Liver (tissue), 9 donors: ENCODE results near the gene SLC30A9. TPM values are rescaled to one million over a fixed set of nuclear protein-coding genes. Genes with fewer than 3 reads are reported as not detected.

Source experiments
- DNase-seq: peaks from one replicate; pipeline ENCODE4 v3.0.0-alpha.2; 2017; ENCODE audit warnings: low spot score
- H3K27ac ChIP-seq, 2 donors: one replicate each; pipeline ENCODE4 v1.7.0; 2013; ENCODE audit warnings: inconsistent platforms in 2 of 2, low read length in 2 of 2, control low read depth in 1 of 2, low read depth in 1 of 2, mild to moderate bottlenecking in 1 of 2
- H3K27me3 ChIP-seq, 4 donors: one replicate each; pipeline versions ENCODE4 v1.6.1 to v1.7.0; 2013; ENCODE audit warnings: low read length in 3 of 4, inconsistent platforms in 1 of 4, mild to moderate bottlenecking in 1 of 4, moderate library complexity in 1 of 4; ENCODE audit not compliant: control insufficient read depth in 4 of 4, insufficient read depth in 4 of 4
- H3K36me3 ChIP-seq, 4 donors: one replicate each; pipeline versions ENCODE4 v1.6.1 to v1.7.0; 2013; ENCODE audit warnings: low read length in 3 of 4, mild to moderate bottlenecking in 3 of 4, low read depth in 1 of 4, moderate library complexity in 1 of 4; ENCODE audit not compliant: control insufficient read depth in 4 of 4, insufficient read depth in 3 of 4
- H3K4me1 ChIP-seq, 4 donors: one replicate each; pipeline versions ENCODE4 v1.6.1 to v1.7.0; 2013; ENCODE audit warnings: low read length in 3 of 4, mild to moderate bottlenecking in 3 of 4, moderate library complexity in 1 of 4; ENCODE audit not compliant: control insufficient read depth in 4 of 4, insufficient read depth in 4 of 4
- H3K4me3 ChIP-seq, 3 donors: one replicate each; pipeline versions ENCODE4 v1.6.1 to v1.7.0; 2013; ENCODE audit warnings: low read length in 3 of 3, control low read depth in 1 of 3, low read depth in 1 of 3, mild to moderate bottlenecking in 1 of 3
- H3K9ac ChIP-seq, 2 donors: one replicate each; pipeline ENCODE4 v1.7.0; 2013; ENCODE audit warnings: low read length in 2 of 2, mild to moderate bottlenecking in 2 of 2, moderate library complexity in 2 of 2, control low read depth in 1 of 2, low read depth in 1 of 2
- H3K9me3 ChIP-seq, 4 donors: one replicate each; pipeline versions ENCODE4 v1.6.1 to v1.7.0; 2013; ENCODE audit warnings: low read length in 3 of 4; ENCODE audit not compliant: control insufficient read depth in 4 of 4
- EGR1 ChIP-seq, 2 donors: IDR thresholded peaks; 2 replicates each; pipeline ENCODE4 v1.6.1; 2016 to 2018; ENCODE audit warnings: antibody characterized with exemption in 2 of 2, low read depth in 2 of 2
- FOXA1 ChIP-seq: IDR thresholded peaks from 2 replicates; pipeline ENCODE4 v1.6.1; 2016; ENCODE audit warnings: antibody characterized with exemption
- FOXA2 ChIP-seq: IDR thresholded peaks from 2 replicates; pipeline ENCODE4 v1.6.1; 2016; ENCODE audit warnings: antibody characterized with exemption
- GABPA ChIP-seq, 2 donors: IDR thresholded peaks in 1 of 2; conservative IDR thresholded peaks in 1 of 2; 2 replicates each; pipeline ENCODE4 v1.6.1; 2016; ENCODE audit warnings: antibody characterized with exemption in 2 of 2, mild to moderate bottlenecking in 1 of 2, moderate library complexity in 1 of 2
- HNF4A ChIP-seq, 2 donors: conservative IDR thresholded peaks; 2 replicates each; pipeline ENCODE4 v1.6.1; 2016; ENCODE audit warnings: antibody characterized with exemption in 2 of 2, mild to moderate bottlenecking in 2 of 2
- HNF4G ChIP-seq: IDR thresholded peaks from 2 replicates; pipeline ENCODE4 v1.6.1; 2016; ENCODE audit warnings: antibody characterized with exemption
- JUND ChIP-seq, 2 donors: IDR thresholded peaks; 2 replicates each; pipeline ENCODE4 v1.6.1; 2016; ENCODE audit warnings: antibody characterized with exemption in 2 of 2
- NR2F2 ChIP-seq: IDR thresholded peaks from 2 replicates; pipeline ENCODE4 v1.6.1; 2016; ENCODE audit warnings: antibody characterized with exemption
- RAD21 ChIP-seq, 2 donors: IDR thresholded peaks; 2 replicates each; pipeline ENCODE4 v1.6.1; 2016; ENCODE audit warnings: antibody characterized with exemption in 2 of 2, mild to moderate bottlenecking in 2 of 2
- SP1 ChIP-seq: IDR thresholded peaks from 2 replicates; pipeline ENCODE4 v1.6.1; 2018; ENCODE audit warnings: antibody characterized with exemption, mild to moderate bottlenecking
- TAF1 ChIP-seq: conservative IDR thresholded peaks from 2 replicates; pipeline ENCODE4 v1.6.1; 2016; ENCODE audit warnings: antibody characterized with exemption, mild to moderate bottlenecking
- YY1 ChIP-seq: IDR thresholded peaks from 2 replicates; pipeline ENCODE4 v1.6.1; 2016; ENCODE audit warnings: antibody characterized with exemption, mild to moderate bottlenecking
- WGBS: extraction: QIAGEN DNeasy Blood & Tissue Kit; methylation state at CpG from one replicate; pipeline ENCODE4 v1.1.7; 2013; 5-methylcytosine and 5-hydroxymethylcytosine counted together
- polyA plus RNA-seq, 2 donors: library from polyadenylated mRNA; stranded (reverse) in 1 of 2; unstranded in 1 of 2; fragments of 200-250 nt in 1 of 2; fragments of >200 nt in 1 of 2; fragmentation: Nextera tagmentation in 1 of 2; extraction: Ambion mirVana in 1 of 2; gene quantifications; one replicate each; pipeline versions ENCODE4 v1.2.1 to v1.2.3, GENCODE V29; 2013 to 2015
- total RNA-seq, 2 donors: library from RNA; depleted of rRNA; stranded (reverse); fragments of >200 nt; gene quantifications; one replicate each; pipeline ENCODE4 v1.2.3, GENCODE V29; 2014
- TF ChIP-seq, protein P1 (sequence below): IDR thresholded peaks from 2 replicates; pipeline ENCODE4 v1.6.1; 2016; ENCODE audit warnings: antibody characterized with exemption
- TF ChIP-seq, protein P2 (sequence below): IDR thresholded peaks from 2 replicates; pipeline ENCODE4 v1.6.1; 2016; ENCODE audit warnings: antibody characterized with exemption
- TF ChIP-seq, protein P3 (sequence below): fragments of 150-350 bp; IDR thresholded peaks from 2 replicates; pipeline ENCODE4 v1.5.1; 2017; ENCODE audit warnings: improper control_type of control experiment, low read depth, low read length; ENCODE audit not compliant: missing input control
- TF ChIP-seq, protein P4 (sequence below): IDR thresholded peaks from 2 replicates; pipeline ENCODE4 v1.6.1; 2016; ENCODE audit warnings: antibody characterized with exemption
- TF ChIP-seq, protein P5 (sequence below): IDR thresholded peaks from 2 replicates; pipeline ENCODE4 v1.6.1; 2016; ENCODE audit warnings: antibody characterized with exemption, mild to moderate bottlenecking
- donor health status: healthy.
- donor health status: healthy.
- donor health status: healthy.
- donor health status: healthy.
- donor health status: healthy.

SLC30A9 gene
- total and polyA plus RNA-seq, 4 donors, result 13.5 to 31.0 (median 22.2) TPM

DNA sequence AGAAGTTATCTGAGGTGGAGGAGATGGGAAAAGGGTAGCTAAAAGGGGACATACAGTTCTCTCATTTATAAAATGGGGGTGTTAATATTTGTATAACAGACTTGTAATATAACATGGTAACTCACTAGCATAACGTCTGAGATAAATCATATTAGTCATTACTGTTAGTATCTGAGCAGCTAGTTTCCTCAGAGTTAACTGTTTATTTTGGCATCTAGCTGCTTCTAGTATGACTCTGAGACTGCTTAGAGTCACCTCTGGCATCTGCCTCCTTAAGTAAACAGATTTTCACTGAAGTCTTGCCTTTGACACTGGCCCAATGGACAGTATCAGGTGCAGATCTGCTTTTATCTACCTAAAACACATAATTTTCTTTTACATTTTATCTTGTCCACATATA, 58.1 kb downstream of the SLC30A9 start:
- H3K9me3 ChIP-seq, result no peaks in the 10 kb centered on the region
- WGBS, result 77% methylated on average over 1 of the region's 1 CpG
- no peak for TF ChIP-seq HNF4G
- TF ChIP-seq, protein P1, sequence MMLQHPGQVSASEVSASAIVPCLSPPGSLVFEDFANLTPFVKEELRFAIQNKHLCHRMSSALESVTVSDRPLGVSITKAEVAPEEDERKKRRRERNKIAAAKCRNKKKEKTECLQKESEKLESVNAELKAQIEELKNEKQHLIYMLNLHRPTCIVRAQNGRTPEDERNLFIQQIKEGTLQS, result no peak
- TF ChIP-seq SP1, result no peak
- DNase-seq, result no peak
- no peaks in the 10 kb centered on the region for H3K4me1 ChIP-seq
- H3K27ac ChIP-seq, result no peak overlapping the region
- H3K9ac ChIP-seq, result no peak overlapping the region
- H3K4me3 ChIP-seq, result no peak overlapping the region
- H3K36me3 ChIP-seq, result peaks cover 0 to 26% (median 16%) of the 10 kb centered on the region in 4 donors
- no peaks in the 10 kb centered on the region for H3K27me3 ChIP-seq

DNA sequence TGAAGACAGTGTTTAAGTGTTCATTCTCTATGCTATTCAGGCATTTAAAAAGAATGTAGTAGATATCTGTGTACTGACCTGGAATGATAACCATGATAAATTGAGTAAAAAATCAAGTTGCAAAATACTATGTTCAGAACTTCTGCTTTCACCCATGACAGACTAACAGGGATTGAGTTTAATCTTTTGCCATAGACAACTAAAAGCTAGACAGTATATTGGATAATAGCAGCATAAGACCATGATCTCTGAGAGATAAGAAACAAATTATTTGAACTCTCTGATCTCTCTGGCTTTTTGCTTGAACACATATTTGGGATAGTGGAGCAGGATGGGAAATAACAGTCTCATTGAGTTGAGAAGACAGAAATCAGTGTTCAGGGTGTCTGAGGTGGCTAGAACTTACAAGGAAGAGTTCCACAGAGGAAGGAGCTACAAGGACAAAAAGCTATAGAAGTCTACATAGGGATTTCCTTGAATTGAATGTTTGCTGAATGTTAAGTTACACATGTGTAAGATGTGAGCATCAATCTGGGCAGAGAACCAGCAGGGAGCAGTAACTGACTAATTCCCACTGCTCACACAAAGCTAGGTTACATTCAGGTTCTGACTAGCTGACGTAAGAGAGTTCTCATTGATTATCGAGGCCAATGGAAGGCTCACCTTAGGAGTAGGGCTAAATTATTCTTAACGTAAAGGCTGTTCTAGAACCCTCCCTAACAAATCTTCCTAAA, 60.4 kb downstream of the SLC30A9 start:
- no peak overlapping the region for H3K9ac ChIP-seq
- no peaks in the 10 kb centered on the region for H3K9me3 ChIP-seq
- DNase-seq, result no peak
- H3K4me1 ChIP-seq, result no peaks in the 10 kb centered on the region
- TF ChIP-seq FOXA2 (no peak), FOXA1 (no peak), HNF4A (conservative IDR thresholded peaks at IDR 0.05) (no peak), RAD21 (IDR thresholded peaks at IDR 0.05) (no peak)
- TF ChIP-seq, protein P2, sequence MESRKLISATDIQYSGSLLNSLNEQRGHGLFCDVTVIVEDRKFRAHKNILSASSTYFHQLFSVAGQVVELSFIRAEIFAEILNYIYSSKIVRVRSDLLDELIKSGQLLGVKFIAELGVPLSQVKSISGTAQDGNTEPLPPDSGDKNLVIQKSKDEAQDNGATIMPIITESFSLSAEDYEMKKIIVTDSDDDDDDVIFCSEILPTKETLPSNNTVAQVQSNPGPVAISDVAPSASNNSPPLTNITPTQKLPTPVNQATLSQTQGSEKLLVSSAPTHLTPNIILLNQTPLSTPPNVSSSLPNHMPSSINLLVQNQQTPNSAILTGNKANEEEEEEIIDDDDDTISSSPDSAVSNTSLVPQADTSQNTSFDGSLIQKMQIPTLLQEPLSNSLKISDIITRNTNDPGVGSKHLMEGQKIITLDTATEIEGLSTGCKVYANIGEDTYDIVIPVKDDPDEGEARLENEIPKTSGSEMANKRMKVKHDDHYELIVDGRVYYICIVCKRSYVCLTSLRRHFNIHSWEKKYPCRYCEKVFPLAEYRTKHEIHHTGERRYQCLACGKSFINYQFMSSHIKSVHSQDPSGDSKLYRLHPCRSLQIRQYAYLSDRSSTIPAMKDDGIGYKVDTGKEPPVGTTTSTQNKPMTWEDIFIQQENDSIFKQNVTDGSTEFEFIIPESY, result no peak
- no peaks in the 10 kb centered on the region for H3K27me3 ChIP-seq
- WGBS, result 93% methylated on average over 3 of the region's 3 CpGs
- H3K36me3 ChIP-seq, result peaks cover 0 to 32% (median 16%) of the 10 kb centered on the region in 4 donors
- no peak overlapping the region for H3K27ac ChIP-seq
- H3K4me3 ChIP-seq, result no peak overlapping the region

DNA sequence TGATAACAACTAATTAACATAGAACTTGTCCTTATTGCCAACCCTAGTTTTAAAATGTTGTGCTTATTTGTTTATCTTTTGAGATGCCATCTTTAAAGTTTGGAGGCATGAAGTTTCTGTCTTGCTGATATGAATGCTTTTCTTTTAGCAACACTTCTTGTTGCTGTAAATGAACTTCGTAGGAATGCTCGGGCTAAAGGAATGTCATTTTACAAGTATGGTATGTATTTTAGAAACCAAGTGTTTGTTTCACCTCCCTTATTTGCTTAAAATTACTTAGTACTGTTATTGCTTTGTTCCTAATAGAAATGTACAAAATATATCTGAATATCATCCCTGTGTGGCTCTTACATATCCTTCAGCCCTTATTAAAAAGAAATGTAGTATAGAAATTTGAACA, 76.1 kb downstream of the SLC30A9 start:
- peaks cover 8 to 21% (median 17%) of the 10 kb centered on the region in 4 donors for H3K36me3 ChIP-seq
- H3K27ac ChIP-seq, result no peak overlapping the region
- H3K9me3 ChIP-seq, result no peaks in the 10 kb centered on the region
- 95% methylated on average over 2 of the region's 2 CpGs for WGBS
- H3K27me3 ChIP-seq, result no peaks in the 10 kb centered on the region
- no peak for DNase-seq
- H3K4me3 ChIP-seq, result no peak overlapping the region
- no peak overlapping the region for H3K9ac ChIP-seq
- no peaks in the 10 kb centered on the region for H3K4me1 ChIP-seq
- TF ChIP-seq RAD21 (IDR thresholded peaks at IDR 0.05) (no peak), FOXA1 (no peak), GABPA (IDR thresholded peaks at IDR 0.05 in 1 of 2, conservative IDR thresholded peaks at IDR 0.05 in 1 of 2) (no peak), HNF4A (conservative IDR thresholded peaks at IDR 0.05) (no peak), SP1 (no peak), FOXA2 (no peak), EGR1 (IDR thresholded peaks at IDR 0.05; ENCODE audit: low read depth in 2 of 2) (no peak), JUND (IDR thresholded peaks at IDR 0.05) (no peak), YY1 (no peak), TAF1 (no peak), NR2F2 (no peak), HNF4G (no peak)
- TF ChIP-seq, protein P3, sequence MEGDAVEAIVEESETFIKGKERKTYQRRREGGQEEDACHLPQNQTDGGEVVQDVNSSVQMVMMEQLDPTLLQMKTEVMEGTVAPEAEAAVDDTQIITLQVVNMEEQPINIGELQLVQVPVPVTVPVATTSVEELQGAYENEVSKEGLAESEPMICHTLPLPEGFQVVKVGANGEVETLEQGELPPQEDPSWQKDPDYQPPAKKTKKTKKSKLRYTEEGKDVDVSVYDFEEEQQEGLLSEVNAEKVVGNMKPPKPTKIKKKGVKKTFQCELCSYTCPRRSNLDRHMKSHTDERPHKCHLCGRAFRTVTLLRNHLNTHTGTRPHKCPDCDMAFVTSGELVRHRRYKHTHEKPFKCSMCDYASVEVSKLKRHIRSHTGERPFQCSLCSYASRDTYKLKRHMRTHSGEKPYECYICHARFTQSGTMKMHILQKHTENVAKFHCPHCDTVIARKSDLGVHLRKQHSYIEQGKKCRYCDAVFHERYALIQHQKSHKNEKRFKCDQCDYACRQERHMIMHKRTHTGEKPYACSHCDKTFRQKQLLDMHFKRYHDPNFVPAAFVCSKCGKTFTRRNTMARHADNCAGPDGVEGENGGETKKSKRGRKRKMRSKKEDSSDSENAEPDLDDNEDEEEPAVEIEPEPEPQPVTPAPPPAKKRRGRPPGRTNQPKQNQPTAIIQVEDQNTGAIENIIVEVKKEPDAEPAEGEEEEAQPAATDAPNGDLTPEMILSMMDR, result no peak
- TF ChIP-seq, protein P2, result no peak
- TF ChIP-seq, protein P1, result no peak
- TF ChIP-seq, protein P4, sequence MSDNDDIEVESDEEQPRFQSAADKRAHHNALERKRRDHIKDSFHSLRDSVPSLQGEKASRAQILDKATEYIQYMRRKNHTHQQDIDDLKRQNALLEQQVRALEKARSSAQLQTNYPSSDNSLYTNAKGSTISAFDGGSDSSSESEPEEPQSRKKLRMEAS, result no peak
- TF ChIP-seq, protein P5, sequence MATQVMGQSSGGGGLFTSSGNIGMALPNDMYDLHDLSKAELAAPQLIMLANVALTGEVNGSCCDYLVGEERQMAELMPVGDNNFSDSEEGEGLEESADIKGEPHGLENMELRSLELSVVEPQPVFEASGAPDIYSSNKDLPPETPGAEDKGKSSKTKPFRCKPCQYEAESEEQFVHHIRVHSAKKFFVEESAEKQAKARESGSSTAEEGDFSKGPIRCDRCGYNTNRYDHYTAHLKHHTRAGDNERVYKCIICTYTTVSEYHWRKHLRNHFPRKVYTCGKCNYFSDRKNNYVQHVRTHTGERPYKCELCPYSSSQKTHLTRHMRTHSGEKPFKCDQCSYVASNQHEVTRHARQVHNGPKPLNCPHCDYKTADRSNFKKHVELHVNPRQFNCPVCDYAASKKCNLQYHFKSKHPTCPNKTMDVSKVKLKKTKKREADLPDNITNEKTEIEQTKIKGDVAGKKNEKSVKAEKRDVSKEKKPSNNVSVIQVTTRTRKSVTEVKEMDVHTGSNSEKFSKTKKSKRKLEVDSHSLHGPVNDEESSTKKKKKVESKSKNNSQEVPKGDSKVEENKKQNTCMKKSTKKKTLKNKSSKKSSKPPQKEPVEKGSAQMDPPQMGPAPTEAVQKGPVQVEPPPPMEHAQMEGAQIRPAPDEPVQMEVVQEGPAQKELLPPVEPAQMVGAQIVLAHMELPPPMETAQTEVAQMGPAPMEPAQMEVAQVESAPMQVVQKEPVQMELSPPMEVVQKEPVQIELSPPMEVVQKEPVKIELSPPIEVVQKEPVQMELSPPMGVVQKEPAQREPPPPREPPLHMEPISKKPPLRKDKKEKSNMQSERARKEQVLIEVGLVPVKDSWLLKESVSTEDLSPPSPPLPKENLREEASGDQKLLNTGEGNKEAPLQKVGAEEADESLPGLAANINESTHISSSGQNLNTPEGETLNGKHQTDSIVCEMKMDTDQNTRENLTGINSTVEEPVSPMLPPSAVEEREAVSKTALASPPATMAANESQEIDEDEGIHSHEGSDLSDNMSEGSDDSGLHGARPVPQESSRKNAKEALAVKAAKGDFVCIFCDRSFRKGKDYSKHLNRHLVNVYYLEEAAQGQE, result no peak
